ENCODE measurements around the gene VPS35. TPM values are rescaled to one million over a fixed set of nuclear protein-coding genes. Genes with fewer than 3 reads are reported as not detected.
A peak's percentile ranks its signal among the peaks of the same experiment; 100 is the strongest.

The VPS35 gene
- total RNA-seq, 4 donors from 2014 or later = 49.1 to 74.8 (median 60.7) TPM

- Histone ChIP-seq H3K9me3 (no peaks in the 10 kb centered on the region), H3K4me3 (no peak overlapping the region), H3K27me3 (no peaks in the 10 kb centered on the region), H3K27ac (no peak overlapping the region), H3K4me1 (no peaks in the 10 kb centered on the region), H3K36me3 (peaks cover 7% of the 10 kb centered on the region)
- WGBS = 59% methylated on average over 1 of the region's 1 CpG
- TF ChIP-seq EP300 (IDR thresholded peaks at IDR 0.05) (no peak), POLR2A (IDR thresholded peaks at IDR 0.05) (no peak), CTCF (IDR thresholded peaks at IDR 0.05) (peak in 1 of 2 donors; percentile 17)
- no peak for DNase-seq (ENCODE audit: low spot score in 2 of 2)
Observed at GRCh38 chr16:46607529-46607928, 81.4 kb downstream of the VPS35 start.

- Histone ChIP-seq H3K27me3 (no peaks in the 10 kb centered on the region), H3K9me3 (no peaks in the 10 kb centered on the region), H3K4me1 (no peaks in the 10 kb centered on the region), H3K4me3 (no peak overlapping the region), H3K27ac (no peak overlapping the region), H3K36me3 (peaks cover 7% of the 10 kb centered on the region)
- DNase-seq (ENCODE audit: low spot score in 2 of 2) = no peak
- 92% methylated on average over 5 of the region's 5 CpGs for WGBS
- no peak for TF ChIP-seq POLR2A (IDR thresholded peaks at IDR 0.05)
Observed at GRCh38 chr16:46606231-46606630, 82.7 kb downstream of the VPS35 start.

Other genes with a start within 250 kb of the VPS35 start
- gene SHCBP1, start 67.8 kb downstream of the VPS35 start, total RNA-seq = 1 to 10 TPM; 1.3 to 6.3 (median 4.3) TPM
- 1 to 10 TPM; 1.8 to 3.2 (median 2.1) TPM for gene ORC6, start 481 bp upstream of the VPS35 start, total RNA-seq
- gene MYLK3, start 59.2 kb upstream of the VPS35 start, total RNA-seq = under 1 TPM in 2 of 4 donors, not detected in 2; 0.13 to 0.32 TPM
- gene C16orf87, start 142.0 kb upstream of the VPS35 start, total RNA-seq = 10 to 100 TPM in 1 of 4 donors, 1 to 10 TPM in 3; 4.9 to 12.6 (median 6.8) TPM
- gene GPT2, start 195.2 kb upstream of the VPS35 start, total RNA-seq = 100 to 1,000 TPM in 1 of 4 donors, 10 to 100 TPM in 3; 65.7 to 100 (median 85.0) TPM